PC-3 (cell line): ENCODE measurements around the gene IFNL1. TPM values are rescaled to one million over a fixed set of nuclear protein-coding genes. Genes with fewer than 3 reads are reported as not detected.
"Not testable (repeated sequence)": the region's sequence is repeated elsewhere in the genome, so short reads cannot be mapped to it uniquely, and the experiment has no call there.

Experiments
- ATAC-seq: fragments of 200-7000 bp; cut with Tn5 transposase; 2 replicates; pipeline ENCODE4 v1.9.1; 2020; ENCODE audit warnings: mild to moderate bottlenecking, moderate library complexity
- BruUV-seq: library from RNA; stranded (reverse); fragments of 400-500 nt; replicated peaks from 2 replicates; lab custom pipeline; 2021; lab: Mats Ljungman, UMichigan
- CTCF ChIA-PET: fragments of 300-600 bp; sonication (Branson Sonifier 250); formaldehyde crosslinking; loops from one replicate; lab custom pipeline; 2022; ENCODE audit warnings: antibody characterized with exemption; lab: Charles Lee
- POLR2A ChIA-PET: fragments of 300-600 bp; sonication (Branson Sonifier 250); formaldehyde crosslinking; loops from one replicate; lab custom pipeline; 2022; ENCODE audit warnings: antibody characterized with exemption; ENCODE audit not compliant: unreplicated experiment; lab: Charles Lee
- DNase-seq: peaks from one replicate; pipeline ENCODE4 v3.0.0-alpha.2; 2015
- H2AFZ ChIP-seq: fragments of 300-600 bp; sonication (generic); 2 replicates; pipeline ENCODE4 v1.6.0; 2016; ENCODE audit warnings: antibody characterized with exemption, low read length
- H3F3A ChIP-seq: fragments of 300-600 bp; sonication (generic); one replicate; pipeline ENCODE4 v1.6.0; 2017; ENCODE audit warnings: antibody characterized with exemption, low read length, control low read depth, mild to moderate bottlenecking; ENCODE audit not compliant: unreplicated experiment
- H3K27ac ChIP-seq: fragments of 300-600 bp; sonication (generic); 2 replicates; pipeline ENCODE4 v1.5.1; 2016; ENCODE audit warnings: mild to moderate bottlenecking, low read length
- H3K27me3 ChIP-seq: fragments of 300-600 bp; sonication (generic); 2 replicates; pipeline ENCODE4 v1.6.1; 2016; ENCODE audit warnings: low read length, mixed read lengths
- H3K36me3 ChIP-seq: fragments of 300-600 bp; sonication (generic); 2 replicates; pipeline ENCODE4 v1.6.1; 2016; ENCODE audit warnings: low read depth, mixed run types, low read length, mixed read lengths
- H3K4me1 ChIP-seq: fragments of 300-600 bp; sonication (generic); 2 replicates; pipeline ENCODE4 v1.5.1; 2016; ENCODE audit warnings: low read length; ENCODE audit not compliant: insufficient read depth
- H3K4me2 ChIP-seq: fragments of 300-600 bp; sonication (generic); 2 replicates; pipeline ENCODE4 v1.6.0; 2016; ENCODE audit warnings: low read length
- H3K4me3 ChIP-seq: fragments of 300-600 bp; sonication (generic); 2 replicates; pipeline ENCODE4 v1.5.1; 2016; ENCODE audit warnings: mild to moderate bottlenecking, low read length, mixed read lengths
- H3K79me2 ChIP-seq: fragments of 300-600 bp; sonication (generic); 2 replicates; pipeline ENCODE4 v1.6.1; 2017; ENCODE audit warnings: low read length, mixed read lengths
- H3K9ac ChIP-seq: fragments of 300-600 bp; sonication (generic); 2 replicates; pipeline ENCODE4 v1.6.0; 2016; ENCODE audit warnings: mild to moderate bottlenecking, low read length
- H3K9me2 ChIP-seq: fragments of 300-600 bp; sonication (generic); replicated peaks from 2 replicates; pipeline ENCODE4 v1.6.1; 2016; ENCODE audit warnings: mixed run types, low read length, mixed read lengths
- H3K9me3 ChIP-seq: fragments of 300-600 bp; sonication (generic); 2 replicates; pipeline ENCODE4 v1.6.1; 2016; ENCODE audit warnings: low read length, mixed read lengths
- H4K20me1 ChIP-seq: fragments of 300-600 bp; sonication (generic); 2 replicates; pipeline ENCODE4 v1.6.1; 2016; ENCODE audit warnings: low read length, mixed read lengths
- EZH2 ChIP-seq: fragments of 300-600 bp; sonication (generic); IDR thresholded peaks from one replicate; pipeline ENCODE4 v1.6.1; 2017; ENCODE audit warnings: antibody characterized with exemption, mild to moderate bottlenecking, low read length; ENCODE audit not compliant: unreplicated experiment
- EZH2phosphoT487 ChIP-seq: fragments of 300-600 bp; sonication (generic); IDR thresholded peaks from 2 replicates; pipeline ENCODE4 v1.6.1; 2018; ENCODE audit warnings: mild to moderate bottlenecking, antibody characterized with exemption, low read length, borderline replicate concordance
- intact Hi-C: fragments of 100-400 bp; cut with micrococcal nuclease; formaldehyde crosslinking; loops from 2 replicates; pipeline ENCODE4 v1.9.0; 2023
- total RNA-seq: library from RNA; depleted of rRNA; stranded (reverse); fragments of >200 nt; gene quantifications from 2 replicates; pipeline ENCODE4 v1.2.3, GENCODE V29; 2014
- TF ChIP-seq, protein P1 (sequence below): fragments of 300-600 bp; sonication (generic); conservative IDR thresholded peaks from 2 replicates; pipeline ENCODE4 v1.5.1; 2017; ENCODE audit warnings: antibody characterized with exemption, low read depth, mild to moderate bottlenecking, low read length

Gene IFNL1
- total RNA-seq, 1 experiment from 2014 or later, result not detected

DNA sequence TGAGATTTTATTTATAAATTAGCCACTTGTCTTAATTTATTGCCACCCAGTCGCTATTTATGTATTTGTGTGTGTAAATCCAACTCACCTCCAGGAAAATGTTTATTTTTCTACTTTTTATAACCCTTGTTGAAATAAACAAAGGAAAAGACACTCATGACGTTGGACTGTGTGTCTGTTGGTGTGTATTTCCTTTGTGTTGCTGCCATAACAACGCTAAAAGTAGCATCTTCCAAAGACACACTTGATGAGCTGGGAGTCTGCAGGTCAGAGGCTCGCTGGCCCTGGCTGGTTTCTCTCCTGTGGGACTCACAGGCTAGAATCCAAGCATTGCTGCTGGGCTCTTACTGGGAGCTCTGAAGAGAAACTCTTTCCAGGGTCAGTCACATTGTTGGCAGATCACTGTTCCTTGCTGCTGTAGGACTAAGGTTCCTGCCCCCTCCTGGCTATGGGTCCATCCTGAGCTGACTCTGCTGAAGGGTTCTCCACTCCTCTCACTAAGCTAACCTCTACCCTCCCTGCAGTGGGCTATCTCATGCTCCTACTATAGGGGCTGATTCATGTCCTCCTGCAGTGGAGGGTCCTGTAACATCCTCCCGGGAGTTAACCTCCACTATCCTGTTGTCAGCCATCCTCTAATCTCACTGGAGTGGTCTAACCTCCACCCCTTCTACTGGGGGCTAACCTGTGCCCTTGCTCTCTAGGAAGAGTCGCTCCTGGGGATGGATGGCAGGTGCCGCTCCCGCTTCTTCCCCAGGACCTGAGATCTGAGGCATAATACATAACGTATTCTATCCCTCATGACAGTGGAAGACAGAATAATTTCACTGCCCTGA is 26.0 kb upstream of the IFNL1 start:
- no peaks in the 10 kb centered on the region for H3K9me2 ChIP-seq
- H3K27me3 ChIP-seq, result no peaks in the 10 kb centered on the region
- H3K4me2 ChIP-seq, result no peak overlapping the region
- ATAC-seq, result no peak
- H3F3A ChIP-seq, result no peaks in the 10 kb centered on the region
- H3K9me3 ChIP-seq, result no peaks in the 10 kb centered on the region
- no peaks in the 10 kb centered on the region for H3K36me3 ChIP-seq
- TF ChIP-seq, protein P1, sequence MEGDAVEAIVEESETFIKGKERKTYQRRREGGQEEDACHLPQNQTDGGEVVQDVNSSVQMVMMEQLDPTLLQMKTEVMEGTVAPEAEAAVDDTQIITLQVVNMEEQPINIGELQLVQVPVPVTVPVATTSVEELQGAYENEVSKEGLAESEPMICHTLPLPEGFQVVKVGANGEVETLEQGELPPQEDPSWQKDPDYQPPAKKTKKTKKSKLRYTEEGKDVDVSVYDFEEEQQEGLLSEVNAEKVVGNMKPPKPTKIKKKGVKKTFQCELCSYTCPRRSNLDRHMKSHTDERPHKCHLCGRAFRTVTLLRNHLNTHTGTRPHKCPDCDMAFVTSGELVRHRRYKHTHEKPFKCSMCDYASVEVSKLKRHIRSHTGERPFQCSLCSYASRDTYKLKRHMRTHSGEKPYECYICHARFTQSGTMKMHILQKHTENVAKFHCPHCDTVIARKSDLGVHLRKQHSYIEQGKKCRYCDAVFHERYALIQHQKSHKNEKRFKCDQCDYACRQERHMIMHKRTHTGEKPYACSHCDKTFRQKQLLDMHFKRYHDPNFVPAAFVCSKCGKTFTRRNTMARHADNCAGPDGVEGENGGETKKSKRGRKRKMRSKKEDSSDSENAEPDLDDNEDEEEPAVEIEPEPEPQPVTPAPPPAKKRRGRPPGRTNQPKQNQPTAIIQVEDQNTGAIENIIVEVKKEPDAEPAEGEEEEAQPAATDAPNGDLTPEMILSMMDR, result no peak
- no peak for TF ChIP-seq EZH2
- no peak for TF ChIP-seq EZH2phosphoT487
- CTCF ChIA-PET, result interaction anchor here (0.6 kb wide), 1 partner anchor 10 kb away, joined by 5 read pairs; no protein-coding TSS in a partner anchor
- no peak overlapping the region for H2AFZ ChIP-seq
- POLR2A ChIA-PET, result no interaction called here
- H3K9ac ChIP-seq, result no peak overlapping the region
- H4K20me1 ChIP-seq, result no peaks in the 10 kb centered on the region
- no peaks in the 10 kb centered on the region for H3K4me1 ChIP-seq
- DNase-seq, result no peak
- BruUV-seq, result no TSS peak
- H3K27ac ChIP-seq, result no peak overlapping the region
- H3K4me3 ChIP-seq, result no peak overlapping the region
- no peaks in the 10 kb centered on the region for H3K79me2 ChIP-seq
- intact Hi-C loops, result no loop called here

DNA sequence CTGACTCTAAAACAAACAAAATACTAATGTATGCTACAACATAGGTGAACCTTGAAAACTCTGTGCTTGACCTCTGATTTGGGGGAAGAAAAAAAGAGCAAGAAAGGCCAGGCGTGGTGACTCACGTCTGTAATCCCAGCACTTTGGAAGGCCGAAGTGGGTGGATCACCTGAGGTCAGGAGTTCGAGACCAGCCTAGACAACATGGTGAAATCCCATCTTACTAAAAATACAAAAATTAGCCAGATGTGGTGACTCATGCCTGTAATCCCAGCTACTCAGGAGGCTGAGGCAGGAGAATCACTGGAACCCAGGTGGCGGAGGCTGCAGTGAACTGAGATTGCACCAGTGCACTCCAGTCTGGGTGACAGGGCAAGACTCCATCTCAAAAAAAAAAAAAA is 22.3 kb upstream of the IFNL1 start:
- DNase-seq, H3K4me1 ChIP-seq, H3K9me2 ChIP-seq, BruUV-seq, POLR2A ChIA-PET, H3K4me2 ChIP-seq, H3K79me2 ChIP-seq, intact Hi-C loops, H3F3A ChIP-seq, H3K9ac ChIP-seq, H3K9me3 ChIP-seq, H3K27ac ChIP-seq, H3K4me3 ChIP-seq, ATAC-seq, H3K36me3 ChIP-seq, H4K20me1 ChIP-seq, H3K27me3 ChIP-seq, CTCF ChIA-PET, H2AFZ ChIP-seq: not testable (repeated sequence)

DNA sequence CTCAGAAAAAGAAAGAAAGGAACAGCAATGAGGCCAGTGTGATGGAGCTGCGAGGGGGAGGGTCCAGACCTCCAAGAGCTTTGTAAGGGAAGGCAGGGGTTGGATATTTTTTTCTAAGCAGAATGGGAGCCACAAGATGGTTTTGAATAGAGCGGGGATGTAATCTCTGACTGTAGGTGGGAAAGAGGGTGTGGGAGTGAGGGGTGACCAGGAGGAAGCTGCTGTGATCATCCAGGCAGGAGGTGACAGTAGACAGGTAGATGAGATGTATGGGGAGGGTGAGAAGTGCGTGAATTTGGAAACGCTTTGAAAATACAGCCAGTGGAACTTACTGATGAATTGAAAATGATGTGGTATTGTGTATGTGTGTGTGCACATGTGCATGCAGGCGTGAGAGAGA is 20.6 kb upstream of the IFNL1 start:
- Histone ChIP-seq H3K27me3 (no peaks in the 10 kb centered on the region), H4K20me1 (no peaks in the 10 kb centered on the region), H3K9me3 (no peaks in the 10 kb centered on the region), H3K79me2 (no peaks in the 10 kb centered on the region), H2AFZ (no peak overlapping the region), H3K4me2 (no peak overlapping the region), H3F3A (no peaks in the 10 kb centered on the region), H3K4me3 (no peak overlapping the region), H3K9me2 (no peaks in the 10 kb centered on the region), H3K27ac (no peak overlapping the region), H3K4me1 (no peaks in the 10 kb centered on the region), H3K9ac (no peak overlapping the region), H3K36me3 (no peaks in the 10 kb centered on the region)
- ChIA-PET CTCF (no interaction called here), POLR2A (no interaction called here)
- TF ChIP-seq EZH2phosphoT487 (no peak), EZH2 (no peak)
- TF ChIP-seq, protein P1, result no peak
- BruUV-seq, result no TSS peak
- ATAC-seq, result no peak
- intact Hi-C loops, result no loop called here
- no peak for DNase-seq
